Transverse colon (tissue), 4 donors: ENCODE results near the gene TM4SF5. TPM values are rescaled to one million over a fixed set of nuclear protein-coding genes. Genes with fewer than 3 reads are reported as not detected.

ENCODE experiments used
- DNase-seq: peaks from one replicate; pipeline ENCODE4 v3.0.0-alpha.2; 2019
- H3K27ac ChIP-seq, 4 donors: fragments of 200-600 bp; sonication (generic); 2 replicates each; pipeline ENCODE4 v1.5.1; 2016 to 2018; ENCODE audit warnings: inconsistent platforms in 4 of 4
- H3K27me3 ChIP-seq: fragments of 200-600 bp; sonication (generic); 2 replicates; pipeline ENCODE4 v1.5.1; 2017; ENCODE audit warnings: inconsistent platforms
- H3K36me3 ChIP-seq, 4 donors: fragments of 200-600 bp; sonication (generic); 2 replicates each; pipeline ENCODE4 v1.5.1; 2017 to 2019; ENCODE audit warnings: inconsistent platforms in 4 of 4
- H3K4me1 ChIP-seq, 4 donors: fragments of 200-600 bp; sonication (generic); 2 replicates each; pipeline ENCODE4 v1.5.1; 2017 to 2020; ENCODE audit warnings: inconsistent platforms in 4 of 4
- H3K4me3 ChIP-seq, 4 donors: fragments of 200-600 bp; sonication (generic); 1 replicate in 1 of 4; 2 replicates in 3 of 4; pipeline versions ENCODE4 v1.5.1 to v1.6.1; 2017 to 2019; ENCODE audit warnings: inconsistent platforms in 4 of 4
- H3K9me3 ChIP-seq, 2 donors: fragments of 200-600 bp; sonication (generic); 2 replicates each; pipeline ENCODE4 v1.5.1; 2017 to 2019; ENCODE audit warnings: inconsistent platforms in 2 of 2
- CTCF ChIP-seq, 5 experiments: fragments of 200-600 bp in 3 of 5; fragments of 450-650 bp in 2 of 5; sonication (generic) in 3 of 5; IDR thresholded peaks; 1 replicate in 2 of 5; 2 replicates in 3 of 5; pipeline ENCODE4 v1.5.1; 2016 to 2017; ENCODE audit warnings: antibody characterized with exemption in 5 of 5, inconsistent platforms in 3 of 5, mild to moderate bottlenecking in 2 of 5, moderate library complexity in 1 of 5
- EP300 ChIP-seq: sonication (generic); formaldehyde crosslinking; IDR thresholded peaks from one replicate; pipeline ENCODE4 v1.6.1; 2017; ENCODE audit warnings: antibody characterized with exemption, low read depth
- POLR2A ChIP-seq: fragments of 450-650 bp; IDR thresholded peaks from one replicate; pipeline ENCODE4 v1.6.1; 2016; ENCODE audit warnings: antibody characterized with exemption, mild to moderate bottlenecking, moderate library complexity
- POLR2AphosphoS5 ChIP-seq, 3 donors: sonication (generic); formaldehyde crosslinking; IDR thresholded peaks; one replicate each; pipeline ENCODE4 v1.6.1; 2016; ENCODE audit warnings: antibody characterized with exemption in 3 of 3
- WGBS, 2 donors: methylation state at CpG; one replicate each; pipeline ENCODE4 v1.1.5; 2018; ENCODE audit warnings: low coverage in 1 of 2; 5-methylcytosine and 5-hydroxymethylcytosine counted together
- in situ Hi-C, 4 donors: fragments of 200-750 bp; cut with MboI; loops; one replicate each; pipeline versions ENCODE4 v1.15.0 to v1.15.1; 2017; ENCODE audit warnings: low sequenced_read_pairs in 3 of 4, low pct_ligation_motif_present in 1 of 4, low pct_unique_long_range_greater_than_20kb in 1 of 4
- intact Hi-C: fragments of 100-400 bp; cut with DNase I; formaldehyde crosslinking; loops from one replicate; pipeline ENCODE4 v1.15.1; 2023; ENCODE audit warnings: low total_unique reads
- total RNA-seq, 4 donors: library from RNA; depleted of rRNA; stranded (reverse); fragments of >200 nt; gene quantifications; one replicate each; pipeline ENCODE4 v1.1.0, GENCODE V29; 2016

TM4SF5 gene
- total RNA-seq, 4 donors from 2014 or later: 5.2 to 42.6 (median 26.1) TPM

GRCh38 chr17:4744999-4745969, 26.4 kb upstream of the TM4SF5 start:
- no peak for TF ChIP-seq EP300
- TF ChIP-seq POLR2AphosphoS5 (IDR thresholded peaks at IDR 0.05): no peak
- TF ChIP-seq CTCF (IDR thresholded peaks at IDR 0.05): no peak
- TF ChIP-seq POLR2A: no peak
- H3K27ac ChIP-seq: no peak overlapping the region
- intact Hi-C loops: no loop called here

GRCh38 chr17:4747847-4748246, 23.8 kb upstream of the TM4SF5 start:
- peaks cover 35% of the 10 kb centered on the region for H3K27me3 ChIP-seq

More at GRCh38 chr17:4744999-4745969, 26.4 kb upstream of the TM4SF5 start:
- H3K4me1 ChIP-seq: peaks cover 0 to 10% (median 5%) of the 10 kb centered on the region in 4 donors
- no peaks in the 10 kb centered on the region for H3K36me3 ChIP-seq
- DNase-seq: no peak
- peaks cover 25% of the 10 kb centered on the region for H3K27me3 ChIP-seq
- H3K4me3 ChIP-seq: no peak overlapping the region
- WGBS, 2 donors: 13 to 22% methylated on average over 7 to 49 of the region's 51 CpGs
- in situ Hi-C loops: no loop called here
- no peaks in the 10 kb centered on the region for H3K9me3 ChIP-seq

GRCh38 chr17:4748686-4749085, 23.0 kb upstream of the TM4SF5 start:
- Histone ChIP-seq H3K27me3 (peaks cover 38% of the 10 kb centered on the region), H3K9me3 (no peaks in the 10 kb centered on the region), H3K27ac (no peak overlapping the region), H3K36me3 (no peaks in the 10 kb centered on the region), H3K4me3 (no peak overlapping the region), H3K4me1 (peaks cover 0 to 10% (median 5%) of the 10 kb centered on the region in 4 donors)
- WGBS, 2 donors: 49 to 64% methylated on average over 3 to 4 of the region's 4 CpGs
- TF ChIP-seq EP300: no peak
- TF ChIP-seq POLR2A: no peak
- TF ChIP-seq CTCF (IDR thresholded peaks at IDR 0.05): no peak
- no peak for TF ChIP-seq POLR2AphosphoS5 (IDR thresholded peaks at IDR 0.05)
- intact Hi-C loops (no loop called here), in situ Hi-C loops (no loop called here)
- DNase-seq: no peak

More at GRCh38 chr17:4747847-4748246, 23.8 kb upstream of the TM4SF5 start:
- in situ Hi-C loops (no loop called here), intact Hi-C loops (no loop called here)
- peaks cover 0 to 10% (median 5%) of the 10 kb centered on the region in 4 donors for H3K4me1 ChIP-seq
- WGBS, 2 donors: 33 to 41% methylated on average over 4 to 5 of the region's 5 CpGs
- TF ChIP-seq POLR2A: no peak
- TF ChIP-seq POLR2AphosphoS5 (IDR thresholded peaks at IDR 0.05): no peak
- no peak for TF ChIP-seq CTCF (IDR thresholded peaks at IDR 0.05)
- no peak for TF ChIP-seq EP300
- H3K27ac ChIP-seq: no peak overlapping the region
- H3K36me3 ChIP-seq: no peaks in the 10 kb centered on the region
- DNase-seq: no peak
- no peaks in the 10 kb centered on the region for H3K9me3 ChIP-seq
- H3K4me3 ChIP-seq: no peak overlapping the region

- H3K4me3 ChIP-seq: no peak overlapping the region
- no peak overlapping the region for H3K27ac ChIP-seq
- intact Hi-C loops: no loop called here
- no peak for TF ChIP-seq POLR2A
- no peak for TF ChIP-seq POLR2AphosphoS5 (IDR thresholded peaks at IDR 0.05)
- no peak for TF ChIP-seq CTCF (IDR thresholded peaks at IDR 0.05)
- TF ChIP-seq EP300: no peak
- H3K9me3 ChIP-seq: no peaks in the 10 kb centered on the region
- WGBS, 2 donors: 43 to 50% methylated on average over 3 of the region's 3 CpGs
- H3K36me3 ChIP-seq: no peaks in the 10 kb centered on the region
- peaks cover 0 to 2% (median 1%) of the 10 kb centered on the region in 4 donors for H3K4me1 ChIP-seq
- no peak for DNase-seq
- H3K27me3 ChIP-seq: peaks cover 38% of the 10 kb centered on the region
- in situ Hi-C loops: no loop called here
Measured at GRCh38 chr17:4750606-4751005, 21.1 kb upstream of the TM4SF5 start.
